ENCODE results near the gene UFC1.

The UFC1 gene

DNA sequence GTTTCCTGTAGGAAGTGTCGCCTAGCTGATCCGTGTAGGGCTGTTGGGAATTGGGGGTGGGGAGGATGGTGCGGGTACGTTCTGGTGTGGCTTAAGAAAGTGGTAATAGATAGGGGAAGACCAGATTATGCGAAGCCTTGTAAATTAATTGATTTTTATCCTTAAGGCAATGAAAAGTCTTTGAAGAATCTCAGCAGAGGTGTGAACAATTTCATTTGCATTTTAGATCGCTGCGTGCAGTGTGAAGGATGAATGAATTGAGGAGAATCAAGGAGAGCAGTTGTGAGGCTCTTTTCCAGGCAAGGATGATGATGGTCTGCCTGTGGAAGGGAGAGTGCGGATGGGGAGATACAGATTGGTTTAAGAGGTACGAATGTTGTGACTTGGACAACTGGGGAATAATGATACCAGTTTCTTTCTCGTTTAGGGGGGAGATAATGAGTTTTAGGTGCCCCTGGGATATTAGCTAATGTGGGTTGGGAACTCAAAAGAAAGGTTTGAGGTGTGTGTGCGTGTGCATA, 20.5 kb upstream of the UFC1 start:
- DNase-seq (ENCODE audit: low spot score): no peak

DNA sequence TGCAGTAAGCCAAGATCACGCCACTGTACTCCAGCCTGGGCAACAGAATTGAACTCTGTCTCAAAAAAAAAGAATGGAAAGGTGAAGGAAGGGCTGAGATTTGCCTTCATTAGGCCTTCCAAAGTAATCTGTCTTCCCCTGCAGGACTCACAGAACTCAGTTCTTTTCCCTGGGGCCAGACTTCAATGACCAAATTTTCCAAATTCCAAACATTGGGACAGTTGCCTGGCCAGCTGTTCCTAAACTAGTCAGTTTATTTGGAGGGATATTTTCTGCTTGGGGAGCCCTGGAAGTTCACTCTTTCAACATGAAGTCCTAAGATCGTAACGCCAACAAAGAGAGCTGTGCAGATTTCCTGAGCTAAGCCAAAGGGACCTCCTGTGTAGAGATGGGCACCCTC, 15.9 kb upstream of the UFC1 start:
- DNase-seq (ENCODE audit: low spot score): no peak

DNA sequence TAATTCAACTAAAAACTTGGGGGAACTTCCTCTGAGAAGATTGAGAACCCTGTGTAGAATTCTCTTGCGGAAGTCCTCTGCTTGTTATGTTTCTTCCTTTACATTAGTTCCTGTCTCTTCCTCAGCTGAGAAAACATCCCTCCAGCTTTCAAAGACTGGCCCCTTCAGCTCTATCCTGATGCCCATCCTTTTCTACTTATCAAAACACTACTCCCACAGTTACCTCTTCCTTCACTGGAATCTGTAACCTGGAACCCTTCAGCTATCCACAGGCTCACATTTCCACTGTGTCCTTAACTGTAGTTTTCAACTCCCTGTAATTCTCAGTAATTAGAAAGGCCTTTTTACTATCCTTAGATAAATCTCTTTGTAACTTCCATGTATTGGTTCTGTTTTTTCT, 15.3 kb upstream of the UFC1 start:
- no peak for DNase-seq (ENCODE audit: low spot score)

DNA sequence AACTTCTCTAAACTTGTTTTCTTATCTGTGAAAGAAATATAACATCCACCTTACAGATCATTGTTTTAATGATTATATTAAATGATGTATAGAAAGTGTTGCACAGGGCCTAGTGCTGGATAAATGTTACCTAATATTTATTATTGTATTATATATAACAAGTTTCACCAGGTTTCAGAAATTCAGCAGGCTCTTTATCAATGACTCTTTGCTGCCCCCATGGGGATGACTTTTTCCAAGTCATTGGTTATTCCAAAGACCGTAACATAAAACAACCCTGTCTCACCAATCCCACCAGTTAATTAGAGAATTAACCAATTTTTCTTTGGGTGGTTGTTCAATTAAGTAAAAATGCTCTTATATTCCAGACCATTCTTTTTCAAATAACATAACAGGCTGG, 14.0 kb upstream of the UFC1 start:
- DNase-seq (ENCODE audit: low spot score): peak; percentile 66

DNA sequence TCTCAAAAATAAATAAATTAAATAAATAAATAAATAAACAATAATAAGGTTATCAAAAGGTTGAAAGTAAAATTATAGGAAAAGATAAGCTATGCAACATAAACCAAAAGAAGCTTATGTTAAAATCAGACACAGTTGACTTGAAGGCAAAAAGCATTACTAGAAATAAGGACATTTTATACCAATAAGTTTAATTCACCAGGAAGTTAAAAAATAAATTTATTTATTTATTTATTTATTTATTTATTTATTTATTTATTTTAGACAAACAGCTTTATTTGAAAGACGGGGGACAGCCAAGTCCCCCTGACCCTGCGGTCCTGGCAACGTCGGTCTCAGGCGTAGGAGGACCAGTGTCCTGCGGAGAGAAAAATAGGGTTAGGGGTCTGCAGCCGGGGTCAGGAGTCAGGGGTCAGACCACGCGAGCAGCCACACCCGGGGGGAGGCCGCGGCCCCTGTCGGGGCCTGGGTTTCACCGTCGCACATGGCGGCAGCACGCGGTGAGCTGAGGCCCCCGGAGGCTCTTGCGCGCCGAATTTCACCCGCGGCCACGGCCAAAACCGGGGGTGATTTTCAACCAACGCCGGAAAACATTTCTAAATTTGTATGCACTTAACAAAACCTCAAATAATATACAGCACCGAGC, 12.9 kb upstream of the UFC1 start:
- no peak for DNase-seq (ENCODE audit: low spot score)

DNA sequence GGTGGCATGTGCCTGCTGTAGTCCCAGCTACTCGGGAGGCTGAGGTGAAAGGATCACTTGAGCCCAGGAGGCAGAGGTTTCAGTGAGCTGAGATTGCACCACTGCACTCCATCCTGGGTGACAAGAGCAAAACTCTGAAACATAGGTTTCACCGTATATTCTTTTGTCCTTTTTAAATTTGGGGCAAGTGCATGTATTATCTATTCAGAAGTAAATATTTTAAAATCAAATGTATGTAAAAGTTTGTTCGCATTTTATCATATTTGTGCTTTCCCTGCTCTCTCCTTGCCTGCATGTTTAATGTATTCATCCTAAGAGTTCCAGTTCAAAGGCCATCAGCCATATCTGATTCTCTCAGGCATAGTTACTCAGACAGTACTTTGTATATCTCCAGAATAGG, 7.9 kb upstream of the UFC1 start:
- DNase-seq (ENCODE audit: low spot score): no peak

DNA sequence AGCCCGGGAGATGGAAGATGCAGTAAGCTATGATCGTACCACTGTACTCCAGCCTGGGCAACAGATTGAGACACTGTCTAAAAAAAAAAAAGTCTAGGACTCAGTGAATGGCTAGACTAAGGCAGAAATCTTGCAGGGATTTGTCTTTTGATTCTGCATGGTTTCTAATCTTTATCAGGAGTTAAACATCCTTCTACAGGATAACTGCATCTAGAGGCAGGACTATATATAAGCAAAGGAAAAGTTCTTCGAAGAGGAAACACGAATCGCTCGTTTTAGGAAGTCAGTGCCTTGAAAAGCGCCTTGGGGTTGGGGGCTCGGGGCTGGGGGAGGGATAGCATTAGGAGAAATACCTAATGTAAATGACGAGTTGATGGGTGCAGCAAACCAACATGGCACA, 602 bp upstream of the UFC1 start:
- no peak for DNase-seq (ENCODE audit: low spot score)

DNA sequence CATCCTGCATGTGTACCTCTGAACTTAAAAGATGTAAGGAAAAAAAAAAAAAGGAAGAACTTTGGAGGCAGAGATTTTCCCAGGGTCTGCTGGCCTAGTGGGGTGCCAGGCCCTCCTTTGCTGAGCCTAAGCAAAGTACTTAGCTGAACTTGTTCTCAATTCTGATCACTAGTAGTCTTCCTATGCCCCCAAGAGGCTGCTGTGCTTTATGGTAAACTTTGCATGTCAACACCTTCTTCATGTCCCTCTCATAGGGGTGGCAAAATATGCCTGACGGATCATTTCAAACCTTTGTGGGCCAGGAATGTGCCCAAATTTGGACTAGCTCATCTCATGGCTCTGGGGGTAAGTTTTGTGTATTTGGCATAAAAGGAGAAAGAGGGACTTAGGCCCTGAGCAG, 4.1 kb downstream of the UFC1 start:
- no peak for DNase-seq (ENCODE audit: low spot score)

DNA sequence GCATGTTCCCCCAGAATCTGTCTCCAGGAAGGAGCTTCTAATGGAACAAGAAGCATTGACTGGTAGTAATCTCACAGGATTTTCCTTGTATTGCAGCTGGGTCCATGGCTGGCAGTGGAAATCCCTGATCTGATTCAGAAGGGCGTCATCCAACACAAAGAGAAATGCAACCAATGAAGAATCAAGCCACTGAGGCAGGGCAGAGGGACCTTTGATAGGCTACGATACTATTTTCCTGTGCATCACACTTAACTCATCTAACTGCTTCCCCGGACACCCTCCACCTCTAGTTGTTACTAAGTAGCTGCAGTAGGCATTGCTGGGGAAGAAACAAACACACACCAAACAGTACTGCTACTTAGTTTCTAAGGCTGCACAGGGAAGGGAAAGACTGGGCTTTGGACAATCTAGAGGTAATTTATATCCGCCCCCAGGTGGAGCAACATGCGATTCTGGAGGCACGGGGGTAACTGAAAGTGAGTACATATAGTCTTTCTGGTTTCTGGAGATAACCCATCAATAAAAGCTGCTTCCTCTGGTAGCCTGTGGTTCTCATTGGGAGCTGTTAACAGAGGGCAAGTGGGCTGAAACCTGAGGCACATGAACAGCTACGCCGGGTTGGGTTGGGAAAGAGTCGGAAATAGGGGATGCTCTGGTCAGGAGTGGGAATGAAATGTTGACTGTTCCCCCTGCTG, 4.7 kb downstream of the UFC1 start:
- no peak for DNase-seq (ENCODE audit: low spot score)

DNA sequence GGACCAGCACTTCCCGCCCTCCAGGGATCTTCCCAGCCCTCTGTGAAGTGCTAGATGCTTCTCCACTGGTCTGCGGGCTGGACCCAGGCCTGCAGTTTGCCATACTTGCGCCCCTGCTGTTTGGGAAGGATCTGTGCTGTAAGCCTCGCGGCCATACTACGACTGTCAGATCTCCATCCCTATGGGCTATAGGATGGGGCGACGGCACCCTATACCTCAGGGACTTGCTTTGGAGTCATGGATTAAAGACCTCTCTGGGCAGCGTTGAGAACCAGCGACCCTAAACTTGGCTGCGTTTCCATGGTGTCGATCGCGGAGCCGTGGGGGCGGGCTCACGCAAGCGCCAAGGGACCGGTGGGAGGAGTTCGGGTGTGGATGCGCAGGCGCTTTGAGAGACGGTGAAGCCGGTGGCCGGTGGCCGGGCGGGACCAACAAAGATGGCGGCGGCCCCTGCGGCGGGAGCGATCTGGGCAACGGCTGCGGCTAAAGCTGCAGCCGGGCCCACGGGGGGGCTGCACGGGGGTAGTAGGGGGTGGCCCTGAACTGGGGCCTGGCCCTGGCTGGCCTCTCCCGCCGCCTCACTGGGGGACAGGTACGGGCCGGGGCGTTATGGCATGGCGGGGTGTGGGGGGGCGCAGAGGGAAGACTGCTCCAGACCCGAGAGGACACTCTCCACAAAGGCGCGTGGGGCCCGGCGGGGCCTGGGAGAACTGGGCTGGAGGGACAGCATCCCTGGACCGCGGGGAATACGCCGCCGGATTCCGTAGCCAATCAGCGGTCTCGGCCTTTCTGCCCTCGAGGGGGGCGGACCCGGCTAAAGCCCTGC, 5.5 kb downstream of the UFC1 start, which contains the start of gene USP21:
USP21 (plus strand) TSS at position 414 of the 826 bp plus-strand sequence. CDS start 1,141 bp downstream, outside the sequence.
- peak; percentile 99 for DNase-seq (ENCODE audit: low spot score)

DNA sequence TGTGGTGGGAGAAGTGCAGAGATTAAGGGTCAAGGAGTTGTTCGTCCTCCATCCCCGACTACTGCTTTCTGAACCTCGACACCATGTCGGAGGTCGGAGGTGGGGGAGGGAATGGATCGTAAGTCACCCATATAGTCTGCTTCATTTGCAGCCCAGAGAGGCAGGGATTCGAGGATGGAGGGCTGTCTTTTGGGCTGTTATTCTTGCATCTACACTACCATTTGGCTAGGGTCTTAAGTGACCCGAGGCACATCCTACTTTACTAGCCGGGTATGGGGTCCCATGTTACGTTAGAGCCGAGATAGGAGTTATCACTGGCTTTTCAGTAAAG, 6.1 kb downstream of the UFC1 start:
- no peak for DNase-seq (ENCODE audit: low spot score)

DNA sequence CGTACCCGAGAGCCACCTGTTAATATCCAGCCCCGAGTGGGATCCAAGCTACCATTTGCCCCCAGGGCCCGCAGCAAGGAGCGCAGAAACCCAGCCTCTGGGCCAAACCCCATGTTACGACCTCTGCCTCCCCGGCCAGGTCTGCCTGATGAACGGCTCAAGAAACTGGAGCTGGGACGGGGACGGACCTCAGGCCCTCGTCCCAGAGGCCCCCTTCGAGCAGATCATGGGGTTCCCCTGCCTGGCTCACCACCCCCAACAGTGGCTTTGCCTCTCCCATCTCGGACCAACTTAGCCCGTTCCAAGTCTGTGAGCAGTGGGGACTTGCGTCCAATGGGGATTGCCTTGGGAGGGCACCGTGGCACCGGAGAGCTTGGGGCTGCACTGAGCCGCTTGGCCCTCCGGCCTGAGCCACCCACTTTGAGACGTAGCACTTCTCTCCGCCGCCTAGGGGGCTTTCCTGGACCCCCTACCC, 6.9 kb downstream of the UFC1 start:
- no peak for DNase-seq (ENCODE audit: low spot score)

DNA sequence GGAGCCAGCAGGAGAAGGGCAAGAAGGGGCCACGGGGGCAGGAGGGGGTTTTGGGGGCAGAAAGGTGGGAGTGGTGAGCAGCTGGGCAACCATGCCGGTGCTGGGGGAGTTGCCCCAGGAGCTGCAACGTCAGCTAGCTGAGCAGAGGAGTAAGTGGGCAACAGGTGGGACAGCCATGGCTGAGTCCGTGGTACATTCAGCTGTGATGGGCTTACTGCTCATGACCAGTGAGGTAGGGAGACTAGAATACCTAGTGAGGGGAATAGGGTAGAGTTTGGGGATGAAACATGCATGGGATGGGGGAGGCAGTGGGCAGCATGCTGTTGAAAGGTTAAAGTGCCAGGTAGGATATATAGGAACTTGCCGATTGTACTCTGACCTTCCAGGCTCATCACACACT, 7.9 kb downstream of the UFC1 start:
- no peak for DNase-seq (ENCODE audit: low spot score)

DNA sequence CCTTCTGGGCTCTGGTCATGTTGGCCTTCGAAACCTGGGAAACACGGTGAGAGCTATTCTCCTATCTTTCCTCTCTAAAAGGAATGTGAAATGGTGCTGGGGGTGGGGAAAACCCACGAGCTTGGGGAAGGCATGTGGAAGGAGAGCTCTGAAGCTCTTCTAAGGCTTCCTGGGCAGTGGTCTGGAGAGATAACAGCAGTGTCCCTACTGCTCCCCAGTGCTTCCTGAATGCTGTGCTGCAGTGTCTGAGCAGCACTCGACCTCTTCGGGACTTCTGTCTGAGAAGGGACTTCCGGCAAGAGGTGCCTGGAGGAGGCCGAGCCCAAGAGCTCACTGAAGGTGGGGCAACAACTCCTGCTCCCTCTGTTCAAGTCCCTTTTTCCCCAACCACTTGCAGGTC, 8.3 kb downstream of the UFC1 start:
- DNase-seq (ENCODE audit: low spot score): no peak

DNA sequence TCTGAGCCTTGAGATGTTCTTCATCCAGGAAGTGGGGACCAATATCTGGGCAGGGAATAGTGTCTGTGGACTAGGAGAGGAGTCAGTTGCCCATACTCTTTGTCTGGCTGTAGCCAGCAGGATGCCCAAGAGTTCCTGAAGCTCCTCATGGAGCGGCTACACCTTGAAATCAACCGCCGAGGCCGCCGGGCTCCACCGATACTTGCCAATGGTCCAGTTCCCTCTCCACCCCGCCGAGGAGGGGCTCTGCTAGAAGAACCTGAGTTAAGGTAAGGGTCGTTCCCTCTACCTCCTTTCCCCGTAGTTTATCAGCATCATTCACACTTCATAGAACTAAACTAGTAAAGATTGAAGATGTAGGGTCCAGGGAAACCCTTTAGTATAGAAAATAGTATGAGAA, 9.0 kb downstream of the UFC1 start:
- no peak for DNase-seq (ENCODE audit: low spot score)

DNA sequence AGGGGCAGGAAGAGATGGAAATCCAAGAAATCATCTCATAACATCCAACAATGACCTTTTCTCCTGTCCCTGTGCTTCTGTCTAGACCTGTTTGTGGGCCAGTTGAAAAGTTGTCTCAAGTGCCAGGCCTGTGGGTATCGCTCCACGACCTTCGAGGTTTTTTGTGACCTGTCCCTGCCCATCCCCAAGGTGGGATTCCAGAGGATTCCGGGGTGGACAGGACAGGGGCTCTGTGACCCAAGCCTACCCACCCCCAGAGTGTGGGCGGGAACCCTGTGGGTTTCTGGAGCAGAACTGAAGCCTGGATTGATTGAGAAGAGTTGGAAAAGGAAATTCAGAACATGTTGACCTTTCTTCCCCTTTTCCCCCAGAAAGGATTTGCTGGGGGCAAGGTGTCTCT, 10.0 kb downstream of the UFC1 start:
- no peak for DNase-seq (ENCODE audit: low spot score)

DNA sequence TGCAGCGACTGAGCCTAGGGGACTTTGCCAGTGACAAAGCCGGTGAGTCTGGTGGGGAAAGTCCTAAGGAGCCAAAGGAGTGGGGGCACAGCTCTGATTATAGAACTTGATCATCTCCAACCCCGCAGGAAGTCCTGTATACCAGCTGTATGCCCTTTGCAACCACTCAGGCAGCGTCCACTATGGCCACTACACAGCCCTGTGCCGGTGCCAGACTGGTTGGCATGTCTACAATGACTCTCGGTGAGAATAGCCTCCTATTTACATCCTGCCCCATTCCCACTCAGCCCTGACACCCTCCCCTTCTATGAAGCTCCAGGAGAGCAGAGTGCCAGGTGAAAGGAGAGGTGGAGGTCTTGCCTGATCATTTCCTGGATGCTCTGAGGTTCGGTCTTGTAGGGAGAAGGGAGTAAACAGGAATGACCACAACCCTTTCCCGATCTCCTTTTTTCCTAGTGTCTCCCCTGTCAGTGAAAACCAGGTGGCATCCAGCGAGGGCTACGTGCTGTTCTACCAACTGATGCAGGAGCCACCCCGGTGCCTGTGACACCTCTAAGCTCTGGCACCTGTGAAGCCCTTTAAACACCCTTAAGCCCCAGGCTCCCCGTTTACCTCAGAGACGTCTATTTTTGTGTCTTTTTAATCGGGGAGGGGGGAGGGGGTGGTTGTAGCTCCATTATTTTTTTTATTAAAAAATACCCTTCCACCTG, 11.3 kb downstream of the UFC1 start:
- DNase-seq (ENCODE audit: low spot score): no peak

DNA sequence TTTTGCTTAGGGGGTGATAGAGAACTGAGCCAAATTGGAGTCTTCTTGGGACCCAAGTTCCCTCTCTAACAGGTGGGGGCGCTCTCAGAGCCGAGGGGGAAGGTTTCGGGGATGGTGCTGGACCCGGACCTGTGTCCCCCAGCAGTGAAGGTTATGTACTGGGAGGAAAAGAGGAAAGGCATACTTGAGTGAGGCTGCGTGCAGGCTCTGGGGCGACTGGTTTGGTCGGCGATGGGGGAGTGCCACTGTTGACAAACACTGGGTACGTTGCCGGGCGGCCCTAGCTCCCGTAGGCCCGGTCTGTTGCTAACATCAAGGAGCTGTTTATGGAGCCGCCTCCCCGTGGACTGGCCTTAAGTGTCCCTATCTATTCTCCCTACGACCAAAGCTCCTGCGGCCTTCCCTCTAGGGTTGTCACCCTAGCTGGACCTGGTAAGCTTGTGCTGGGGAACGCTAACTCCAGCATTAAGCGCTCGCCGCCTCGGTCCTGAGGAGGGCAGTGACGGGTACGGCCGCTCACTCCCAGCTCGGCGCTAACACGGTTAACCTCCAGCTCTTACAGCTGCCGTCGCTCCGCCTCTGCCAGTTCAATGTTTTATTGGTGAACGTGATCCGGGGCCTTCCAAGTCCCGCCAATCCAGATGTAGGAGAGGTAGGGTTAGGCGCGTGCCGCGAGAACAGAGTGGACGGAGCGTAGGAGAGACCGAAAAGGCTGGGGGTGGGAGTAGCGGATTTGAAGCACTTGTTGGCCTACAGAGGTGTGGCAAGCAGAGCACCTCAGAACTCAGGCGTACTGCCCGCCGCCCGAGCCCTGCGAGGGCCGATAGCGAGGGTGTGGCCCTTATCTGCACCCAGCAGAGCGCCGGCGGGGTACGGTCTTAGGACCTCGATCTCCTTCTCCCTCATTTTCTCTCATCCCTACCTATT, 12.2 kb downstream of the UFC1 start, which contains the start of gene PPOX:
PPOX (plus strand) TSS at position 685 of the 927 bp plus-strand sequence. CDS start 422 bp downstream, outside the sequence.
- DNase-seq (ENCODE audit: low spot score): peak; percentile 92

DNA sequence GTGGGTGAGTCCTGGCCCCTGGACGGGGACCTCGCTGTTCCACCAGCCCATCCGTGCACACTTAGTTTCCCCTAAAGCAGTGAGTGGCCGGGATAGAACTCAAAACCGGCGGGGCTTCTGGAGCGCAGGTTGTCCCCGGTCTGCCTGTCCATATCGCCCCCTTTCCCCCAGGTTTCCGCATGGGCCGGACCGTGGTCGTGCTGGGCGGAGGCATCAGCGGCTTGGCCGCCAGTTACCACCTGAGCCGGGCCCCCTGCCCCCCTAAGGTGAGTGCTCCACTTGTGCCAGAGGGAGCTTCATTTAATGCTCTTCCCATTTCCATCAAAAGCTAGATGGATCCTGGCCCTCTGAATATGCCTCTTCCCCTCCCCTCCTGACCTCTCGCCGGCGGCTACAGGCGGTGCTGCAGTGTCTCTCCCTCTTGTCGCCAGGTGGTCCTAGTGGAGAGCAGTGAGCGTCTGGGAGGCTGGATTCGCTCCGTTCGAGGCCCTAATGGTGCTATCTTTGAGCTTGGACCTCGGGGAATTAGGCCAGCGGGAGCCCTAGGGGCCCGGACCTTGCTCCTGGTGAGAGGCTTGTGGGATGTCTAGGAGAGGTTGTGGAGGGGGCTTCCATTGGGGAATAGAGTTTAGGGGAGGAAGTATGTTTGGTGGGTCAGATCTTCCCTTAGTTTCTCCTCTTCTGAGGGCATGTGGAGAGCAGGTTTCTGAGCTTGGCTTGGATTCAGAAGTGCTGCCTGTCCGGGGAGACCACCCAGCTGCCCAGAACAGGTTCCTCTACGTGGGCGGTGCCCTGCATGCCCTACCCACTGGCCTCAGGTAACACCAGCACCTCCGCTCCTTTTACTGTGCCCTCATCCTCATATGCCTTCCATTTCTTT, 13.1 kb downstream of the UFC1 start:
- peak; percentile 56 for DNase-seq (ENCODE audit: low spot score)

DNA sequence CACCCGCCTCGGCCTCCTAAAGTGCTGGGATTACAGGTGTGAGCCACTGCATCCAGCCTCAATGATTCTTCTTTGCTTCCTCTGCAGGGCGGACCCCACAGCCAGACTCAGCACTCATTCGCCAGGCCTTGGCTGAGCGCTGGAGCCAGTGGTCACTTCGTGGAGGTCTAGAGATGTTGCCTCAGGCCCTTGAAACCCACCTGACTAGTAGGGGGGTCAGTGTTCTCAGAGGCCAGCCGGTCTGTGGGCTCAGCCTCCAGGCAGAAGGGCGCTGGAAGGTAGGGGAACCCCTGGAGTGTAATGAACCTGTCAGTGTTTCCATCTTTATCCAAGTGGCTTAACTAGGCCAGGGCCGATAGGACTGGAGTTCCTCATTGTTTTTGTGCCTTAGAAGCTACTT, 15.1 kb downstream of the UFC1 start:
- no peak for DNase-seq (ENCODE audit: low spot score)
